Breast epithelium (tissue), 4 donors: ENCODE data around the gene DSCAM. TPM values are rescaled to one million over a fixed set of nuclear protein-coding genes. Genes with fewer than 3 reads are reported as not detected.

Experiments used
- DNase-seq, 2 donors: peaks; one replicate each; pipeline ENCODE4 v3.0.0-alpha.2; 2019; ENCODE audit warnings: low spot score in 2 of 2
- H3K27ac ChIP-seq, 2 donors: fragments of 200-600 bp; sonication (generic) in 1 of 2; one replicate each; pipeline ENCODE4 v1.5.1; 2016 to 2019; ENCODE audit warnings: mild to moderate bottlenecking in 1 of 2
- H3K27me3 ChIP-seq, 2 donors: fragments of 200-600 bp; sonication (generic) in 1 of 2; one replicate each; pipeline versions ENCODE4 v1.5.1 to v1.6.0; 2017 to 2019; ENCODE audit warnings: control low read depth in 1 of 2, mild to moderate bottlenecking in 1 of 2
- H3K36me3 ChIP-seq: fragments of 200-600 bp; one replicate; pipeline ENCODE4 v1.5.1; 2019
- H3K4me1 ChIP-seq, 2 donors: fragments of 200-600 bp; sonication (generic); one replicate each; pipeline ENCODE4 v1.5.1; 2016 to 2019; ENCODE audit warnings: control low read depth in 1 of 2
- H3K4me3 ChIP-seq, 3 donors: fragments of 200-600 bp; sonication (generic); 1 replicate in 2 of 3; 2 replicates in 1 of 3; pipeline ENCODE4 v1.5.1; 2016 to 2019; ENCODE audit warnings: mild to moderate bottlenecking in 3 of 3, moderate library complexity in 2 of 3
- H3K9me3 ChIP-seq, 2 donors: fragments of 200-600 bp; sonication (generic) in 1 of 2; one replicate each; pipeline ENCODE4 v1.5.1; 2016 to 2019; ENCODE audit warnings: control low read depth in 1 of 2
- CTCF ChIP-seq, 3 donors: fragments of 450-650 bp; IDR thresholded peaks; one replicate each; pipeline ENCODE4 v1.5.1; 2016 to 2017; ENCODE audit warnings: antibody characterized with exemption in 3 of 3, mild to moderate bottlenecking in 3 of 3, moderate library complexity in 3 of 3
- POLR2A ChIP-seq: fragments of 450-650 bp; IDR thresholded peaks from one replicate; pipeline ENCODE4 v1.6.1; 2016; ENCODE audit warnings: antibody characterized with exemption, mild to moderate bottlenecking, moderate library complexity
- POLR2AphosphoS5 ChIP-seq, 3 donors: sonication (generic); formaldehyde crosslinking; IDR thresholded peaks; one replicate each; pipeline ENCODE4 v1.6.1; 2017; ENCODE audit warnings: antibody characterized with exemption in 3 of 3
- intact Hi-C: fragments of 100-400 bp; cut with DNase I; formaldehyde crosslinking; loops from one replicate; pipeline ENCODE4 v1.15.1; 2023; ENCODE audit warnings: low total_unique reads
- total RNA-seq, 3 donors: library from RNA; depleted of rRNA; stranded (reverse); fragments of >200 nt; gene quantifications; one replicate each; pipeline ENCODE4 v1.1.0, GENCODE V29; 2016

The DSCAM gene
- total RNA-seq, 3 donors from 2014 or later = 0.33 to 0.44 TPM; not detected in 1

- H3K27me3 ChIP-seq = no peaks in the 10 kb centered on the region
- H3K4me1 ChIP-seq = no peaks in the 10 kb centered on the region
- intact Hi-C loops = no loop called here
- H3K36me3 ChIP-seq = no peaks in the 10 kb centered on the region
- DNase-seq = no peak
- H3K27ac ChIP-seq = no peak overlapping the region
- no peak overlapping the region for H3K4me3 ChIP-seq
- no peak for TF ChIP-seq POLR2A
- no peak for TF ChIP-seq CTCF (IDR thresholded peaks at IDR 0.05)
- TF ChIP-seq POLR2AphosphoS5 (IDR thresholded peaks at IDR 0.05) = no peak
- H3K9me3 ChIP-seq = no peaks in the 10 kb centered on the region
Measured at GRCh38 chr21:40699366-40699765, 147.6 kb downstream of the DSCAM start.

GRCh38 chr21:40696246-40696645 is 150.7 kb downstream of the DSCAM start:
- no peak for DNase-seq
- TF ChIP-seq CTCF (IDR thresholded peaks at IDR 0.05) (no peak), POLR2A (no peak), POLR2AphosphoS5 (IDR thresholded peaks at IDR 0.05) (no peak)
- Histone ChIP-seq H3K4me1 (no peaks in the 10 kb centered on the region), H3K27me3 (no peaks in the 10 kb centered on the region), H3K4me3 (no peak overlapping the region), H3K27ac (no peak overlapping the region), H3K36me3 (no peaks in the 10 kb centered on the region), H3K9me3 (no peaks in the 10 kb centered on the region)
- intact Hi-C loops = no loop called here

GRCh38 chr21:40689840-40690360 is 157.1 kb downstream of the DSCAM start:
- H3K27me3 ChIP-seq = no peaks in the 10 kb centered on the region
- DNase-seq = no peak
- no peaks in the 10 kb centered on the region for H3K9me3 ChIP-seq
- intact Hi-C loops = no loop called here
- H3K4me3 ChIP-seq = no peak overlapping the region
- H3K36me3 ChIP-seq = no peaks in the 10 kb centered on the region
- TF ChIP-seq CTCF (IDR thresholded peaks at IDR 0.05) = no peak
- no peak for TF ChIP-seq POLR2A
- no peak for TF ChIP-seq POLR2AphosphoS5 (IDR thresholded peaks at IDR 0.05)
- H3K27ac ChIP-seq = no peak overlapping the region
- no peaks in the 10 kb centered on the region for H3K4me1 ChIP-seq

GRCh38 chr21:40689217-40689616 is 157.7 kb downstream of the DSCAM start:
- Histone ChIP-seq H3K27me3 (no peaks in the 10 kb centered on the region), H3K4me1 (no peaks in the 10 kb centered on the region), H3K9me3 (no peaks in the 10 kb centered on the region), H3K4me3 (no peak overlapping the region), H3K27ac (no peak overlapping the region), H3K36me3 (no peaks in the 10 kb centered on the region)
- no peak for DNase-seq
- TF ChIP-seq POLR2A = no peak
- no peak for TF ChIP-seq CTCF (IDR thresholded peaks at IDR 0.05)
- TF ChIP-seq POLR2AphosphoS5 (IDR thresholded peaks at IDR 0.05) = no peak
- intact Hi-C loops = no loop called here

GRCh38 chr21:40688106-40688864 is 158.7 kb downstream of the DSCAM start:
- intact Hi-C loops = no loop called here
- no peak for DNase-seq
- Histone ChIP-seq H3K27ac (no peak overlapping the region), H3K4me1 (no peaks in the 10 kb centered on the region), H3K4me3 (no peak overlapping the region), H3K9me3 (no peaks in the 10 kb centered on the region), H3K27me3 (no peaks in the 10 kb centered on the region), H3K36me3 (no peaks in the 10 kb centered on the region)
- TF ChIP-seq CTCF (IDR thresholded peaks at IDR 0.05) (no peak), POLR2A (no peak), POLR2AphosphoS5 (IDR thresholded peaks at IDR 0.05) (no peak)
